OCI-M2 (cell line): ENCODE data around the gene FGF1.

Experiments
- DNase-seq: peaks from one replicate; lab custom pipeline; 2025; ENCODE audit not compliant: unreplicated experiment; lab: John Stamatoyannopoulos, UW

Gene FGF1

DNA sequence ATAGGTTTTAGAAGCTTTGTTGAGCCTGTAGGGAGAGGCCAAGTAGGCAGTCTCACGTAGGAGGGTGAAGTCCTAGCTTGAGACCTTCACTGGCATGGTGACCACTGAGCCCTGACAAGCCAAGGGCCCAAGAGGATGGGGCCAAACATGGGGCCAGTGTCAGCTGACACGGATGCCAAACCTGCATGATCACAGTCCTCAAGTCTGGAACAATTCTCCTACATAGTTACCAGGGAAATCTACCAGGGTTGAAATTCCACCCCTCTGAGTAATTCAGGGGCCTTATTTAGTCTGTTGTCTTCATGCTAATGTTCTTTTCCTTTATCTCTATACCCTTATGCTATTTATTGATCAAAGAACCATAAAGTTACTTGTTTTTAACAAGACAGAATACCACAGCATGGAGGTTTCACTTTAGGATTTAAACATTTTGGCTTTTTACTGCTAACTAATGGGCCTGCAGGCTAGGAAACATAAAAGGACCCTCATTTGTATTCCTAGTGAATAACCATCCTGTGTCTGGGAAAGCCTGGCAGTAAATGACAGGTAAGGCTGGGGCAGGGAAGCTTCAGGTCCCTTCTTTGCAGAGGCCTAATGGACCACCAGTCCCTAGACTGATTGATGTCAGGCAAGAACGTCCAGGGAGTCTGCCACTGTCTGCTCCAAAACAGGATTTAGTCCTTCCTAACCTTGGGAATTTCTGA, 140.8 kb downstream of the FGF1 start:
- DNase-seq: no peak

DNA sequence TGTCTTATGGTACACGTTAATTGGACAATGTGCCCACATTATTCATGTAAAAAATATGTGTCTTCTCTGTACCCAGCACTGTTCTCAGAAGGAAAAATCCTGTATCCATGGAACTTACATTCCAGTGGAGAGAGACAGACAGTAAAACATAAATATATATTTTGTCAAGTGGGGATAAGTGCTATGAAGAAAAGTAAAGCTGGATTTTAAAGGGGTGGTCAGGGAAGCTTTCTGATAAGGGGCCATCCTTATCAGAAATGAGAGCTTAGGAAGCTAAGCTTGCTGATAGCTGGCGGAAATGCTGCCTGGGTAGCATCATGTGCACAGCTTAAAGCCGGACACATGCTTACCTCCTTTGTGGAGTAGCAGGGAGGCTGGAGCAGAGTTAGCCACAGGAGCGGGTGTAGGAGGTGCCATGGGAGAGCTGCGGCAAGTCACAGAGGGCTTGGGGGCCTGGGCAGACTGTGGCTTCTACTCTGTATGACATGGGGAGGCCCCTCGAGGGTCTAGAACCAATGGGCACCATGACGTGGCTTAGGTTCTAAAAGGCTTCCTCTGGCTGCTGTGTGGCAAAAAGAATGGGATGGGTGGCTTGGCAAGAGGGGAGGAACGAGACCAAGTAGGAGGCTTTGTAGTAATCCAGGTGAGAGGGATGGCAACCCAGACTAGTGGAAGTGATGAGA, 141.7 kb downstream of the FGF1 start:
- no peak for DNase-seq

DNA sequence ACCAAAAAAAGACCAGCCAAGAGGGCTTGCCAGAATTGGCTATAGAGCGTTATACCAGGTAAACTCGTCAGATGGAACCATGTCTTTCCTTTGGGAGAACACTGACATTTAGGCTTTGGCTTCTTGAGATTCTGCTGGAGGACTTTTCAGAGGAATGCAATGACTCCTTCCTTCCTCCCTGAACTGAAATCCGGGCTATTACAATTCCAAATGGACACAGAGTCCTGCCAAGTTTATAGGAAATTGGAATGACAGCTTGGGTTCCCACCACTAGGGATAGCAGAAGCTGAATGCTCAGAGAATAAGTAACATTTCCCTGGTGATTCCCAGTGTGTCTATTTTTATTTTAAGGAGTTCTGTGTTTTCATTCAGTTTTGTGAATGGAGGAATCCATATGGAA, 143.0 kb downstream of the FGF1 start:
- DNase-seq: no peak
